Fibroblast of mammary gland (primary cell): ENCODE data around the gene GIMAP4.

ENCODE experiments used
- DNase-seq: peaks from one replicate; pipeline ENCODE4 v3.0.0-alpha.2; 2010; ENCODE audit warnings: low read depth
- H3K4me3 ChIP-seq: 2 replicates; pipeline ENCODE4 v1.5.1; 2011; ENCODE audit warnings: low read depth, mild to moderate bottlenecking, low read length, moderate library complexity; ENCODE audit not compliant: control insufficient read depth
- CTCF ChIP-seq: conservative IDR thresholded peaks from 2 replicates; pipeline ENCODE4 v1.5.1; 2011; ENCODE audit warnings: low read depth, low read length, inconsistent platforms; ENCODE audit not compliant: control insufficient read depth, insufficient read depth

Gene GIMAP4

DNA sequence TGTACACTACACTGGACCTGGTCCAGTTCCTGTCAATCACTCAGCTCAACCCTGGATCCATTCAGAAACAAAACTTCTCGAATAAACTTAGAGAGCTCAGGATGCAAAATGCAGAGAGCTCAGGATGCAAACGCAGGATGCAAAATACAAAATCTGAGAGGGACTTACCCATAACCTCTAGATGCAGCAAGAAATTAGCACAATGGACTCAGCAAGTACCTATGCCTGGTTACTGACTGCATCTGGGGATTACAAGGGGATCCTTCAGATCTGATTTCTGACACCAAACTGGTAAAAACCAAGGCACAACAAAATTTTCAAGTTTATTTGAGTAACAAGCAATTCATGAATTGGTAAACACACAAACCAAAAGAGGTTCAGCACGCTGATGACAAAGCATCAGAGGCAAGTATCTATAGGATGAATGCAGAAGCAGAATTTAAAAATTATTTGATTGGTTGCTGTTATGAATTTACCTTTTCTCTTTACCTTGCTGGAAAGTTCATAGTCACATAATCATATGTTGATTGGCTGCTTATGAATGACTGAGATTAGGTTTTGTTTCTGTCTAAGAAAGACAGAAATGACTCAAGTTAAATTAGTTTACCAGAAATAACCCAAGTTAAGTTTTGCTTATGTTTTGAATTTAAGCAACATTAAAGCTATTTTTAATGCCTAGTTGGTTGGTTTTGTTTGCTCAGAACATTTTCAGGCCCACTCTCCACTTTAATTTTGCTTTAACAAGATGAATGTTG is 53.6 kb downstream of the GIMAP4 start:
- DNase-seq = no peak
- no peak for TF ChIP-seq CTCF
- H3K4me3 ChIP-seq = no peak overlapping the region

DNA sequence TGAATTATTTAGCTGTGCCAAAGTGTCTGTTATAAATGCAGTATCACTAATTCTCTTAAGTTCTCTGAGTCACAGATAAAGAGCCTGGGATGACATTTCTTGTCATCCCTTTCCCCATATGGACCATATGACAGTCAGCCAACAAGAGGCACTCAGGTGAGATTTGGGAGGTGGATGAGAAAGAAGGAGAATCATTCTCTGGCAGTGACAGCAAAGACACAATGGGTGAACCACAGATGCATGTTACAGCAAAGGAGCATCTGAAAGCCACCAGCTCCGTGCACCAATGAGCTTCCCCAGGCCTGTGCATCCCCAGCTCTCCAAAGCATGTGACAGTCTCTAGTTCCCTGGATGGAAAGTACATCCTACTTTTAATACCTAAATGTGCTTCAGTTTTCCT is 54.2 kb downstream of the GIMAP4 start:
- no peak overlapping the region for H3K4me3 ChIP-seq
- no peak for TF ChIP-seq CTCF
- DNase-seq = no peak
